Stimulated activated naive CD8-positive, alpha-beta T cell treated with anti-CD3 and anti-CD28 coated beads, Interleukin-15, Interleukin-2, amounts not matched to agents 100 ng/mL and 50 ng/mL, for 24 hours (primary cell): Measurements from ENCODE around the gene KLF1.

Source experiments
- H3K27ac Mint-ChIP-seq: one replicate; pipeline ENCODE4 v1.8.0; 2021; ENCODE audit warnings: mild to moderate bottlenecking, mixed read lengths
- H3K27me3 Mint-ChIP-seq: one replicate; pipeline ENCODE4 v1.8.0; 2021; ENCODE audit warnings: mixed read lengths
- H3K36me3 Mint-ChIP-seq: one replicate; pipeline ENCODE4 v1.8.0; 2021; ENCODE audit warnings: low read depth, mixed read lengths
- H3K4me1 Mint-ChIP-seq: one replicate; pipeline ENCODE4 v1.8.0; 2021; ENCODE audit warnings: low read depth, mixed read lengths
- H3K4me3 Mint-ChIP-seq: one replicate; pipeline ENCODE4 v1.8.0; 2021; ENCODE audit warnings: mild to moderate bottlenecking, mixed read lengths
- H3K9me3 Mint-ChIP-seq: one replicate; pipeline ENCODE4 v1.8.0; 2021; ENCODE audit warnings: mixed read lengths

KLF1 gene

DNA sequence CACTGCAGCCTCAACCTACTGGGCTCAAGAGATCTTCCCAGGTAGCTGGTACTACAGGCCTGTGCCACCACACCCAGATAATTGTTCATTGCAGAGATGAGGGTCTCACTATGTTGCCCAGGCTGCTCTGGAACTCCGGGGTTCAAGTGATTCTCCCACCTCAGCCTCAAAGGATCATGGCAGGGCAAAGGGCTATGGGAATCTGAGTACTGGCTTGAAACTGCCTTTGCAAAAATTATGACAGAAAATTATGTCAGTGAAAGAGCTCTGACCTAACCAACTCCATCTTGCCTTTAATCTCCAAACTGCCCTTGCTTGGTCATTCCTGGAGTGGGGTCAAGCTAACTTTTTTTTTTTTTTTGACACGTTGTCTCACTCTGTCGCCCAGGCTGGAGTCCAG, 4.4 kb downstream of the KLF1 start:
- Mint-ChIP-seq H3K36me3 (peaks cover 9% of the 10 kb centered on the region), H3K4me3 (peak overlapping the region; percentile 90), H3K9me3 (no peaks in the 10 kb centered on the region), H3K27me3 (no peaks in the 10 kb centered on the region), H3K27ac (no peak overlapping the region), H3K4me1 (peaks cover 24% of the 10 kb centered on the region)

DNA sequence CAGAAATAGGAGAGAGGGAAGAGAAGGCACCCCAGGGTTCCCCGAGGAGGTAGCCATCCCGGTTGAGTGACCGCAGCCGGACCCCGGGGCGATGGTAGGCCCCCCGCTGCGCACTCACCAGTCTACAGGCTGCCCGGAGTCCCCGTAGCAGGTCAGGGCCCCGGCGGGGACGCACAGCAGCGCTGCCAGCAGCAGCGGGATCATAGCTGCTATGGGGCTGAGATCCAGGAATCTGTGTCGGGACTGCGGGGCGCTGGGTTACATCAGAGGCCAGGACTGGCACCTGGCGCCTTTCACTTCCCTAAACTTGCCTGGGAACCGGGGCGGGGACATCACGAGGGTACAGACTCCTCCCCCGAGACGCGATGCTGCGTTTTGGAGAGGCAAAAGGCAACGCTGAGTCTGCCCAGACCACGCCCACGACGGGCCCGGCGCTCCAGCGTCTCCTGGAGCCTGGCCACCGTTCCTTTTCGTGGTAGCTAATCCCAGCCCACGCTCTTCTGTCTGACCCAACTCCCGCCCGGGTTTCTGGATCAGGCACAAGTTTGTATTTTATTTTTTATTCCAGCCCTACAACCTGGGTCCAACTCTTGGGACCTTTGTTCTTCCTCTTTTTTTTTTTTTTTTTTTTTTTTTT, 5.7 kb downstream of the KLF1 start, which contains the start of gene DNASE2:
TSS of gene DNASE2 (minus strand) at position 278 of the 637 bp plus-strand sequence. CDS start at position 204, 74 bp downstream.
- H3K36me3 Mint-ChIP-seq, result peaks cover 9% of the 10 kb centered on the region
- peak within 1 kb of the TSS; percentile 90 for H3K4me3 Mint-ChIP-seq
- H3K4me1 Mint-ChIP-seq, result peaks cover 24% of the 10 kb centered on the region
- H3K27me3 Mint-ChIP-seq, result no peaks in the 10 kb centered on the region
- H3K9me3 Mint-ChIP-seq, result no peaks in the 10 kb centered on the region
- peak within 1 kb of the TSS; percentile 82 for H3K27ac Mint-ChIP-seq

DNA sequence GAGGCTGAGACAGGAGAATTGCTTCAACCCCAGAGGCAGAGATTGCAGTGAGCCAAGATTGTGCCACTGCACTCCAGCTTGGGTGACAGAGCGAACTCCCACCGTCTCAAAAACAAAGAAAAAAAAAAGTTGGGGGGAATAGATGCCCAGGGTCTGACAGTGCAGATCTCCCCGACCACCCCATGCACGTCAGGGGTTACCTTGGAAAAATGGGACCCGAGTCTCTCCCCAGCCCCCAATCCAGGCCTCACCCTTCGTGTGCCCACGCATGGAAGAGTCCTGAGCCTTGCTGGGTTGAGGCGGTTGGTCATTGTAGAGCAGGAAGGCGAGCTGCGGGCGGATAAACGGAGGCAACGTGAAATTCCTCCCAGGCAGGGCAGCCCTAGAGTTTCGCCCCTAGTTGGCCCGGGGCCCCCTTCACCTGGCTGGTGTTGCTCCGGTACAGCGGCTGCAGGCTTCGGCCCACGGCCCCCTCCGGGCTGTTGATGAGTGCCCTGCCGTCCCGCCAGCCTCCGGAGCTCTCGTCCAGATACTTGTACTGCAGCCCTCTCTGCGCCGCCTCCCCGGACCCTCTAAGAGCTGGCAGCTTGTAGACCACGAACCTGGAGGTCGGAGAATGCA, 6.3 kb downstream of the KLF1 start:
- H3K27ac Mint-ChIP-seq, result peak overlapping the region; percentile 40
- peaks cover 12% of the 10 kb centered on the region for H3K36me3 Mint-ChIP-seq
- no peaks in the 10 kb centered on the region for H3K27me3 Mint-ChIP-seq
- peaks cover 24% of the 10 kb centered on the region for H3K4me1 Mint-ChIP-seq
- H3K9me3 Mint-ChIP-seq, result no peaks in the 10 kb centered on the region
- H3K4me3 Mint-ChIP-seq, result peak overlapping the region; percentile 90

DNA sequence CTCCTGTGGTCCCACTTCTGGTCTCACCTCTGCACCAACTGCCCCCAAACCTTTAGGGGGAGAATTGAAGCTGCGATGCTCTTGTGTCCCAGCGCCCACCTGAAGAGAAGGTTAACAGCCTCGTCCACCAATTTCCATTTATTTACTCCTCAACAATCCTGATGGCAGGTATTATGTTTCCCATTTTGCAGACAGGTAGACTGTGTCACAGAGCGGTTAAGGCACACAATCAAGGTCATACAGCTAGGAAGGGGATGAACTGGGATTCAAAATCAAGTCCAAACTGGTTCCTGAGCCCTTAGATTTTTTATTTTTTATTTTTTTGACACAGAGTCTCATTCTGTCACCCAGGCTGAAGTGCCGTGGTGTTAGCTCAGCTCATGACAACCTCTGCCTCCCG, 11.9 kb downstream of the KLF1 start:
- Mint-ChIP-seq H3K4me1 (peaks cover 3% of the 10 kb centered on the region), H3K4me3 (no peak overlapping the region), H3K27me3 (no peaks in the 10 kb centered on the region), H3K9me3 (no peaks in the 10 kb centered on the region), H3K36me3 (peaks cover 26% of the 10 kb centered on the region), H3K27ac (no peak overlapping the region)

DNA sequence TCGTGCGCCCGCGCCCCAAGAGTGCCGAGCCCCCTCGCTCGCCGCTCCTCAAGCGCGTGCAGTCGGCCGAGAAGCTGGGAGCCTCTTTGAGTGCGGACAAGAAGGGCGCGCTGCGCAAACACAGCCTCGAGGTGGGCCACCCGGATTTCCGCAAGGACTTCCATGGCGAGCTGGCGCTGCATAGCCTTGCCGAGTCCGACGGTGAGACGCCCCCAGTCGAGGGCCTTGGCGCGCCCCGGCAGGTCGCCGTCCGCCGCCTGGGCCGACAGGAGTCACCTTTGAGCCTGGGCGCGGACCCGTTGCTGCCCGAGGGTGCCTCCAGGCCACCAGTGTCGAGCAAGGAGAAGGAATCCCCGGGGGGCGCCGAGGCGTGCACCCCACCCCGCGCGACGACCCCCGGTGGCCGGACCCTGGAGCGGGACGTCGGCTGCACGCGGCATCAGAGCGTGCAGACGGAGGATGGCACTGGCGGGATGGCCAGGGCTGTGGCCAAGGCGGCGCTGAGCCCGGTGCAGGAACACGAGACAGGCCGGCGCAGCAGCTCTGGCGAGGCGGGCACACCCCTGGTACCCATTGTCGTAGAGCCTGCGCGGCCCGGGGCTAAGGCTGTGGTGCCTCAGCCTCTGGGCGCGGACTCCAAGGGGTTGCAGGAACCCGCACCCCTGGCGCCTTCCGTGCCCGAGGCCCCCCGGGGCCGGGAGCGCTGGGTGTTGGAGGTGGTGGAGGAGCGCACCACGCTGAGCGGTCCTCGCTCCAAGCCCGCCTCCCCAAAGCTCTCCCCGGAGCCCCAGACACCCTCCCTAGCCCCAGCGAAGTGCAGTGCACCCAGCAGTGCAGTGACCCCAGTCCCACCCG, 12.9 kb downstream of the KLF1 start:
- Mint-ChIP-seq H3K27ac (no peak overlapping the region), H3K27me3 (no peaks in the 10 kb centered on the region), H3K9me3 (no peaks in the 10 kb centered on the region), H3K36me3 (peaks cover 26% of the 10 kb centered on the region), H3K4me3 (no peak overlapping the region), H3K4me1 (no peaks in the 10 kb centered on the region)

DNA sequence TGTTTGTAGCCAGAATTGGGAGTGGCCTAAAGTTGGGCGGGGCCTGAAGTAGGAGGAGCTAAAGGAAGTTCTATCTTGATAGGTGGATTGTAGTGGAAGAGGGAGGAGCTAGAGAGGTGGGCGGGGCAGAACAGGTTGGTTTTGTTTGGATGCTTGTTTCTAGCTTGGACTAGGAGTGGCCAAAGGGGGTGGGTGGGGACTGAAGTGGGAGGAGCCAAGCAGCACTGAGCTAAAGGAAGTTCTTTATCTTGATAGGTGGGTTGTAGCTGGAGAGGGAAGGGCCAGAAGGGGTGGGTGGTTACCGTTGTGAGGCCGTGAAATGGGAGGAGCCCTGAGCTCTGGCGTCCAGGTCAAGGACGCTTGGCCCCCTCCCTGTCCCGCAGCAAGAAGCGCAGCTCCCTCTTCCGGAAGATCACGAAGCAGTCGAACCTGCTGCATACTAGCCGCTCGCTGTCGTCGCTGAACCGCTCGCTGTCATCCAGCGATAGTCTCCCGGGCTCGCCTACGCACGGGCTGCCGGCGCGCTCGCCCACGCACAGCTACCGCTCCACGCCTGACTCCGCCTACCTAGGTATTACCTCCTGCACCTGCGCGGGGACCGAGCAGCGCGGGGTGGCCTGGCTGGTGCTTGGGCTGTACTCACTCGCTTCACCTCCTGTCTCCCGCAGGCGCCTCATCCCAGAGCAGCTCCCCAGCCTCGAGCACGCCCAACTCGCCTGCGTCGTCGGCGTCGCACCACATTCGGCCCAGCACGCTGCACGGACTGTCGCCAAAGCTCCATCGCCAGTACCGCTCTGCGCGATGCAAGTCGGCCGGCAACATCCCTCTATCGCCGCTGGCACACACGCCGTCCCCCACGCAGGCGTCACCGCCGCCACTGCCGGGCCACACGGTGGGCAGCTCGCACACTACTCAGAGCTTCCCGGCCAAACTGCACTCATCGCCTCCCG, 13.8 kb downstream of the KLF1 start:
- Mint-ChIP-seq H3K4me1 (peaks cover 1% of the 10 kb centered on the region), H3K27me3 (no peaks in the 10 kb centered on the region), H3K27ac (no peak overlapping the region), H3K4me3 (no peak overlapping the region), H3K36me3 (peaks cover 22% of the 10 kb centered on the region), H3K9me3 (no peaks in the 10 kb centered on the region)

DNA sequence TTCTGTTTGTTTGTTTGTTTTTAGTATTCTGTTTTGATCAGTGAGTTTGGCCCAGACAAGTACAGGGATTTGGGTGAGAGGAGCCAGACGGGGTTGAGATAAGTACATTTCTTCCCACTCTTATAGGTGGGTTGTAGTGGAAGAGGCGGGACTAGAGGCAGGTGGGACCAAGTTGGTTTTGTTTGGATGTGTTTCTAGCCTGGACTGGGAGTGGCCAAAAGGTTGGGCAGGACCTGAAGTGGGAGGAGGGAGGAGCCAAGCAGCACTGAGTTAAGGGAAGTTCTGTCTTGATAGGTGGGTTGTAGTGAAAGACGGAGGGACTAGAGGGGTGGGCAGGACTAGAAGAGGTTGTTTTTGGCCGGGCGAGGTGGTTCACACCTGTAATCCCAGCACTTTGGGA, 14.7 kb downstream of the KLF1 start:
- Mint-ChIP-seq H3K36me3 (peaks cover 17% of the 10 kb centered on the region), H3K4me1 (peaks cover 7% of the 10 kb centered on the region), H3K27ac (no peak overlapping the region), H3K27me3 (no peaks in the 10 kb centered on the region), H3K4me3 (no peak overlapping the region), H3K9me3 (no peaks in the 10 kb centered on the region)

DNA sequence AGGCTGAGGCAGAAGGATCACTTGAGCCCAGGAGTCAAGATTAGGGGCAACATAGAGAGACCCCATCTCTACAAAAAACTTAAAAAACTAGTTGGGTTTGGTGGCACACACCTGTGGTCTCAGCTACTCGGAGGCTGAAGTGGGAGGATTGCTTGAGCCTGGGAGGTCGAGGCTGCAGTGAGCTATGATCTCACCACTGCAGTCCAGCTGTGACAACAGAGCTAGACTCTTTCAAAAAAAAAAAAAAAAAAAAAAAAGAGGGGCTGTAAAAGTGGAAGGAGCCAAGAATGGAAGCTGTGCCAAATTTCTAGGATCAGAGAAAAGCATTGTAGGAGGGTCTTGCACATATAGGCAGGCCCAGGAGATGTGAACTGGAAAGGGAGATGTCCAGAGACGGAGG, 15.3 kb downstream of the KLF1 start:
- no peaks in the 10 kb centered on the region for H3K27me3 Mint-ChIP-seq
- peaks cover 17% of the 10 kb centered on the region for H3K36me3 Mint-ChIP-seq
- H3K4me3 Mint-ChIP-seq, result no peak overlapping the region

DNA sequence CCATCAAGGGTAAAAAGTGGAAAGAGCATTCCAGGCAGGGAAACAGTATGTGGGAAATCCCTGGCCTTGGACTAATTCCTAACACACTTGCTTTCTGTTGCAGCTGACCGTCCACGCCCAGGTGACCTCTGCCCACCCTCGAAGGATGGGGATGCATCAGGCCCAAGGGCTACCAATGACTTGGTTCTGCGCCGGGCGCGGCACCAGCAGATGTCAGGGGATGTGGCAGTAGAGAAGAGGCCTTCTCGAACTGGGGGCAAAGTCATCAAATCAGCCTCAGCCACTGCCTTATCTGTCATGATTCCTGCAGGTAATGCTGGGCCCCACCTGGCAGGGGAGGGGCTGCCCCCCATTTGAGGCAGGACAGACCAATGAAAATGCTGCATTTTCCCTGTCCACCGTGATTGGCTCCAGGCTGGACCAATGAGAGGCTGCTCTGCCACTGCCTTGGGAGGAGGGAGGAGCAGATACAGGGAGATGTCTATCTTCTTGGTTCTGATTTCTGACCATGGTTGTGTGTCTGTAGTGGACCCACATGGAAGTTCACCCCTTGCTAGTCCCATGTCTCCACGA, 18.4 kb downstream of the KLF1 start:
- H3K27ac Mint-ChIP-seq, result no peak overlapping the region
- H3K4me3 Mint-ChIP-seq, result no peak overlapping the region
- H3K4me1 Mint-ChIP-seq, result peaks cover 11% of the 10 kb centered on the region
- H3K36me3 Mint-ChIP-seq, result peaks cover 13% of the 10 kb centered on the region
- H3K9me3 Mint-ChIP-seq, result no peaks in the 10 kb centered on the region
- peaks cover 3% of the 10 kb centered on the region for H3K27me3 Mint-ChIP-seq

More for the DNA sequence above, 15.3 kb downstream of the KLF1 start:
- Mint-ChIP-seq H3K4me1 (peaks cover 11% of the 10 kb centered on the region), H3K9me3 (no peaks in the 10 kb centered on the region), H3K27ac (no peak overlapping the region)

DNA sequence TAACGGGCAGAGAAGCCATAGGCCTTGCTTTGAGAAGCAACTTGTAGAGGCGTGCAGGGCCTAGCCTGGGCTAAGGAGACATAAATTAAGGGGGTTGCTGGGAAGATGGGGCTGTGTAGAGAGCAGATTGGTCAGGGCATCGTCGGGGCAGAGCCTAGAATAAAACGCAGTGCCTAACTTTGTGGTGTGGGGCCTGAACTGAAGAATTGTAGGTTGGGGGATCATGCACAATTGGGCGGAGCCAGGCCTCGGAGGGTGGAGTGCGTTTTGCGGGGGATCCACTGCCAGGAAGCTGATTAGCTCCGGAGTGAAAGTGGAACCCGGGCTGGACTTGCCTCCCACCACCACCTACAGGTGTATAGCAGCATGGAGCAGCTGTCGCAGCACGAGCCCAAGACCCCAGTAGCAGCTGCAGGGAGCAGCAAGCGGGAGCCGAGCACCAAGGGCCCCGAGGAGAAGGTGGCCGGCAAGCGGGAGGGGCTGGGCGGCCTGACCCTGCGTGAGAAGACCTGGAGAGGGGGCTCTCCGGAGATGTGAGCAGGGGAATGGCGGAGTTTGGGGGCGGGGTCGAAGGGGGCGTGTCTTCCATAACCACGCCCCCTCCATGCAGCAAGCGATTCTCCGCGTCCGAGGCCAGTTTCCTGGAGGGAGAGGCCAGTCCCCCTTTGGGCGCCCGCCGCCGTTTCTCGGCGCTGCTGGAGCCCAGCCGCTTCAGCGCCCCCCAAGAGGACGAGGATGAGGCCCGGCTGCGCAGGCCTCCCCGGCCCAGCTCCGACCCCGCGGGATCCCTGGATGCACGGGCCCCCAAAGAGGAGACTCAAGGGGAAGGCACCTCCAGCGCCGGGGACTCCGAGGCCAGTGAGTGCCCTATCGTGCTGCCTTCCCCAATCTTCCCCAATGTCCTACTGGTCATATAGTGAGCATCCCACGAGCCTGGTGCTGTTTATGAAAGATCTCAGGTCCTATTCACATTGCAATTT, 19.6 kb downstream of the KLF1 start:
- Mint-ChIP-seq H3K4me3 (peak overlapping the region; percentile 75), H3K36me3 (peaks cover 7% of the 10 kb centered on the region), H3K9me3 (no peaks in the 10 kb centered on the region), H3K4me1 (peaks cover 11% of the 10 kb centered on the region), H3K27ac (peak overlapping the region; percentile 40), H3K27me3 (peaks cover 3% of the 10 kb centered on the region)

DNA sequence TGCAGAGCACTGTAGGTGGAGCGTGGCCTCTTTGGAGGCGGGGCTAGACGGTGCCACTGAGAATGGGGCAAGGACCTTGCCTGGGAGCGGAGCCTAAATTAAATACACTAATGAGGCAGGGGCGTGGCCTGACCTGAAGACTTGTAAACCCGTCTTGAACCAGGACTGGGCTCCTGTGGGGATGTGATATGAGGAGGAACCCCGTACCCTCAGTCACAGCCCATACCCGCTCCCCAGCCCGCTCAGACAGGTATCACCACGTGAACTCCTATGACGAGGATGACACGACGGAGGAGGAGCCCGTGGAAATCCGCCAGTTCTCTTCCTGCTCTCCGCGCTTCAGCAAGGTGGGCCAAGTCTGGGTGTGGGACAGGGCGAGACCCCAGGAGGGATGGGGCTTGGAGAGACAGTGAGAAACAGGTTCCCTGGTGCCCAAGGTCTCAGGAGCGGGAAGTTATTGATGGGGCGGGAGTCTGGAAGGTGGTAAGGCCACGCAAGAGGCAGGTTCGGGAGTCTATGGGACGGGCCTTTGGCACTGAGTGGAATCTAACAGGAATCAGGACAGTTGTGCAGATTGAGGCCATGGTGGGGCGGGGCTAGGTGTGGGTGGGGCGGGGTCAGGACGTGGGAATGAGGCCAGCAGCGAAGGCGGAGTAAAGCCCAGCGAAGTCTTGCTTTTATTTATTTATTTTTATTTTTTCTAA, 20.4 kb downstream of the KLF1 start:
- H3K27me3 Mint-ChIP-seq, result peaks cover 3% of the 10 kb centered on the region
- no peak overlapping the region for H3K27ac Mint-ChIP-seq
- no peaks in the 10 kb centered on the region for H3K36me3 Mint-ChIP-seq
- H3K9me3 Mint-ChIP-seq, result no peaks in the 10 kb centered on the region
- H3K4me3 Mint-ChIP-seq, result peak overlapping the region; percentile 75
- H3K4me1 Mint-ChIP-seq, result peaks cover 11% of the 10 kb centered on the region

DNA sequence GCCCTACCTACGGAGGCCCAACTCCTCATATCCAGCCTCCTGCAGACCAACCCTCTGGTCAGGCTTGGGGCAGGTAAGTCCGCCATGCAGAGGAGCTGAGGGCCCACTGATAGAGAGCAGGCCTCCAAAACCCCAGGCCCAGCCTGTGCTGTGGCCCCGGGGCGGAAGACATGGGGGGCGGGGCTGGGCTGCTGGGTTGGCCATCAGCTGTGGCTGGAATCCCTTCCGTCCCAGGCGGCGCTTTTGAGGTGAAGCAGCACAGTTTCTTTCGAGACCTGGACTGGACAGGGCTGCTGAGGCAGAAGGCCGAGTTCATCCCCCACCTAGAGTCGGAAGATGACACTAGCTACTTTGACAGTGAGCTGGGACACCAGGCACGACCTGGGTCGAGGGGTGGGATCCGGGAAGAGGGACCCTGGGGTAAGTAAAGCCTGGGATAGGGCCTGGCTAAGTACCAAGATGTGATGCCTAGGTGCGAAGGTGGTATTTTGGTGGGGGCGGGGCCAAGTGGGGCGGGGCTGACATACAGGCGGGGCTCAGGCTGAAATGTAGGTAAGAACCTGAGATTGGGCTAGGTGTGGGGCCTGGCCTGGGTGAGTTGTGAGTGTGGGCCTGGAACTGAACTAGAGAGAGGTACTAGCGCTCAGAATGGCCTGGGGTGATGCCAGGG, 21.1 kb downstream of the KLF1 start:
- no peaks in the 10 kb centered on the region for H3K9me3 Mint-ChIP-seq
- H3K27me3 Mint-ChIP-seq, result peaks cover 3% of the 10 kb centered on the region
- no peaks in the 10 kb centered on the region for H3K36me3 Mint-ChIP-seq
- H3K4me3 Mint-ChIP-seq, result no peak overlapping the region
- H3K4me1 Mint-ChIP-seq, result peaks cover 11% of the 10 kb centered on the region
- no peak overlapping the region for H3K27ac Mint-ChIP-seq
